H54 (cell line): ENCODE measurements around the gene ELOB.

Experiments
- DNase-seq: peaks from one replicate; pipeline ENCODE4 v3.0.0; 2011; ENCODE audit warnings: low spot score, mixed read lengths; ENCODE audit not compliant: insufficient read length
- FAIRE-seq: peaks from 3 replicates; lab custom pipeline; 2011; peaks lifted over from hg19 to GRCh38; lab: Jason Lieb, UNC
- POLR2A ChIP-seq: IDR thresholded peaks from 2 replicates; pipeline ENCODE4 v1.6.1; 2011; ENCODE audit warnings: low read depth, mild to moderate bottlenecking, low read length

The ELOB gene

GRCh38 chr16:2745961-2746360, 31.1 kb downstream of the ELOB start:
- no peak for TF ChIP-seq POLR2A
- no peak for DNase-seq
- FAIRE-seq: no peak

DNA sequence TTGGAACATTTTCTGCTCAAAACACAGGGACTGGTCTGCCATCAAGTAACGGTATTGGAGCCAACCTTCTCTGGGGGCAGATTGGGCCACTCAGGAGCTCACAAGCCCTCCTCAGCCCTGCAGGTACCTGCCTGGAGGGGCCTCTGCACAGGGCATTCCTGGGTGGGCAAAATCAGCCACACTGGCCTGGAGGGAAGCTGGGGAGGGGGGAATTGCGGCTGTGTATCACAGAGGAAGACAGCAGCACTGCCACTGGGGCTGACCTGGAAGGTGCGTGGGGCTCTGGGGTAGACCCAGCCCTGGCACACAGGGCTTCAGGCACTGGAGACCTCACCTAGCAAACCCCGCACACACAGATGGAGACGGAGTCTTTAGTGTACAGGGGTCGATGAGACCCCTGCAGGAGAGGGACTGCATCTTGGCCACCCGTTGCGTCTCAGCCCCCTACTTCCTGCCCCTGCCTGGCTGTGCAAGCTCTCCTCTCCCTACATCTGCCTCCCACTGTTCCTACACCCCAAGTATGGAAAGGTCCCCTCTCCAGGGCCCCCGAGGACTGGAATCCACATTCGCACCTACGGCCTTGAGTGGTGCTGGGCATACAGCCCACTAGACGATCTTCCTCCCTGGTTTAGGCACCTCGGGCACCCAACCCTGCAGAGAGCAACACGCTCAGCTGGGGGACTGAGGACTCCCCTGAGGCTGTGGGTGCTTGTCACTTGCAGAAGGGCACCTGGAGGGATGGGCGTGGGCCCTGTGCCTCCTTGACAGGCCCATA, 31.8 kb downstream of the ELOB start:
- FAIRE-seq (no peak), DNase-seq (no peak)
- no peak for TF ChIP-seq POLR2A

DNA sequence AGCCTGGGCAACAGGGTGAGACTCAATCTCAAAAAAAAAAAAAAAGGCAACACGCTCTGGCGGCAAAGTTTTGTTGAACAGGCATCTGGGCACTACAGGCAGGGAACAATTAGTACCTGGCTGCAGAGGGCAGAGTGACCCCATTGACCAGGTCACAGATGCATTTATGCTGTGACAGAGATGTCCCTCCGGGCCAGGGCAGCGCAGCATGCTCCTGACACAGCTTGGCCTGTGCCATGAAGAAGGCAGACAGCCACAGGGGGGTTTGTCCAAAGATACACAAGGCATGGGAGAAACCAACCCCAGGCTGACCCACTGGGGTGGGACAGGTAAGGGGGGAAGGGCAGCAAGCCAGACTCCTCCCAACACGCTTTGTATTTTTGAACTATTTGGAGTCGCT, 32.4 kb downstream of the ELOB start:
- no peak for FAIRE-seq
- DNase-seq: no peak
- no peak for TF ChIP-seq POLR2A

DNA sequence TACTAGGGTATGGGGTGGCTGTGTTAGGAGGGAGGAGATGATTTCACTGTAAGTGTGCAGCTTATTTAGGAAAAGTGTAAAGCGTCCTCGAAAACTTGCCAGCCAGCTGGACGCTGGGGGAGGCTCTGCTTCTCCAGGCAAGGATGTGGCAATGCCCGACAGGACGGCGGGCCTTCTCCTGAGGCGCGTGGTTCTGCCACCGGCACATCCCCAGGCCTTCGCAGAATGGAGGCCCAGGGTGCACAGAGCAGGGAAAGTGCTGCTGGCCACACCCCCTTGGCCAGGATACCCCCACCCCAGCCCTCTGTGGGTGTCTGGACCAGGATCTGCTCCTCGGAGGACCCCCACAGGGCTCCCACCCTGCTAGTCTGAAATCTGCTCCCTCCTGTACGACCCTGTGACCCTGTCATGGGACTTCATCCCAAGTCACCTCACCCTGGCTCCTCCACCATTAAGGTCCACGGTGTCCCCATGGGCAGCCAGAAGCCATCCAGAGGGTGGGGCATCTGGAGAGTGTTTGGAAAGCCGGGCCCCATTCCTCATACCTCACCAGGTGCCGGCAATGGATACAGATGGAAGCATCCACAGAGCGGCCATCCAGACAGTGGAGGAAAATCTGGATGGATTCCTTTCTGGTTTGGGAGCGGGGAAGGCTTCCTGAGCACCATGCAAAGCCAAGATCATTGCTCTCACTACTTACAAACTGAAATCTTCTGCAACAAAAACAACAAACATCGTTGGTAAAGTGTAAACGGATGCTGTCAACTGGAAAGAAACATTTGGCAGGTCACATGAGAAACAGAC, 33.9 kb downstream of the ELOB start:
- FAIRE-seq (no peak), DNase-seq (no peak)
- TF ChIP-seq POLR2A: no peak

GRCh38 chr16:2742323-2743006, 34.6 kb downstream of the ELOB start:
- DNase-seq (no peak), FAIRE-seq (no peak)
- no peak for TF ChIP-seq POLR2A

GRCh38 chr16:2741168-2741567, 35.9 kb downstream of the ELOB start:
- no peak for TF ChIP-seq POLR2A
- DNase-seq (no peak), FAIRE-seq (no peak)

- no peak for FAIRE-seq
- DNase-seq: no peak
Measured at GRCh38 chr16:2740476-2740875, 36.6 kb downstream of the ELOB start.

GRCh38 chr16:2739625-2740430, 37.3 kb downstream of the ELOB start:
- DNase-seq (no peak), FAIRE-seq (no peak)
- TF ChIP-seq POLR2A: no peak

More at GRCh38 chr16:2740476-2740875, 36.6 kb downstream of the ELOB start:
- no peak for TF ChIP-seq POLR2A

DNA sequence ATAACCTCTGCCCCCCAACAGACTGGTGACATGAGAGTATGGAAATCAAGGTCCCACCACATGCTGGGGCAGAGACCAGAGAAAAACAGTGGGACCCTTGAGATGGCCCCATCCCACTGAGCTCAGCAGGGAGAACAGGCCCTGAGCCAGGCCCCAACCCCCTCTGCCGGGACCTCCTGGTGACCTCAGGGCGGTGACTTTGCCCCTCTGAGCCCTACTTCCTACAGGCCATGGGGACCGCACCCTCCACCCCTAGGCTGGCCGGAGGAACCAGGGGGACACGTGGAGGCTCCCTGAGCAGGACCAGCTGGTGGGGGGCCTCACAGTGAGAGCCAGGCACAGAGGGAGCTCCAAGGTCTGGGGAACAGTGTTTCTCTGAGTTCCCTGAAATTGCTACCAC, 38.5 kb downstream of the ELOB start:
- FAIRE-seq (no peak), DNase-seq (no peak)
- TF ChIP-seq POLR2A: no peak

- no peak for DNase-seq
- no peak for TF ChIP-seq POLR2A
- no peak for FAIRE-seq
Measured at GRCh38 chr16:2737895-2738418, 39.1 kb downstream of the ELOB start.

DNA sequence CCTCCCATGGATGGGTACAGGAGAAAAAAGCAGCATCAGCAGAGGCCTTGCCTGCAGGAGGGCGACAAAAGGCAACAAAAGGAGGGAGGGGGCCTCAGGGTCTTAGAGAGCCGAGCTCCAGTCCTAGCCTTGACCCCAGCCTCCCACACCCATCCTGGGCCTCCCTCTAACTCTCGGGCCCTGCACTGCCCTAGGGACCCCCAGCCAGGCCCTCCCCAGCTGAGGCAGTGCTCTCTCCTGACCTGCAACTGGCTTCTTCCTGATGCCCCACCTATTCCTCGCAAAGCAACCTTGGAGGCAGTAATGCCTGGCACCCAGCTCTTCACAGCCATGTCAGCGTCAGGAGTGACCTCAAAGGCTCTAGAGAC, 39.9 kb downstream of the ELOB start:
- FAIRE-seq (no peak), DNase-seq (no peak)
- no peak for TF ChIP-seq POLR2A

- DNase-seq (no peak), FAIRE-seq (no peak)
- TF ChIP-seq POLR2A: no peak
Measured at GRCh38 chr16:2736476-2737237, 40.4 kb downstream of the ELOB start.

GRCh38 chr16:2734844-2735515, 42.1 kb downstream of the ELOB start:
- FAIRE-seq: no peak
- no peak for TF ChIP-seq POLR2A
- no peak for DNase-seq
